ENCODE measurements around the gene CCDC3.

- TF ChIP-seq CTCF (conservative IDR thresholded peaks at IDR 0.05; ENCODE audit: low read depth, low read length) (no peak), POLR2A (IDR thresholded peaks at IDR 0.05; ENCODE audit: low read depth, low read length) (no peak), MXI1 (IDR thresholded peaks at IDR 0.05; ENCODE audit: borderline replicate concordance, low read depth, low read length) (no peak)
Observed at GRCh38 chr10:12980713-12981306, 20.7 kb downstream of the CCDC3 start.
